ENCODE measurements around the gene HNRNPF.

Gene HNRNPF

DNA sequence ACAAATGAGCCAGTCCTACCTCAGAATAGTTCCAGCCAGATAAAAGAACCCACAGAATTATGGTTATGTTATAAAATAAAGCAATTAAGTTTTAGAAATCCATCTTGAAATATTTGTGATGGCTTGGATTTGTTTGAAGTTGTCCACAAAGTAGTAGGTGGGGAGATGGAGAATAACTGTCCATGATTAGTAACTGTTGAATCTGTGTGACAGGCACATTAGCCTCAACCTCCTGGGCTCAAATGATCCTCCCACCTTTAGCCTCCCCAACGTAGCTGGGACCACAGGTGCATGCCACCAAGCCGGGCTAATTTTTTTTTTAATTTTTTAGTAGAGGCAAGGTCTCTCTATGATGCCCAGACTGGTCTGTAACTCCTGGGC, 10.1 kb downstream of the HNRNPF start:
- Histone ChIP-seq H3K27ac (ENCODE audit: low read depth, low read length) (peak overlapping the region; percentile 95), H3K79me2 (ENCODE audit: control insufficient read depth, low read length) (peaks cover 99% of the 10 kb centered on the region), H3K4me3 (ENCODE audit: low read length) (peak overlapping the region; percentile 85), H3K36me3 (ENCODE audit: control insufficient read depth, low read length) (peaks cover 92% of the 10 kb centered on the region), H3K9me2 (replicated peaks; ENCODE audit: control insufficient read depth, low read length) (no peaks in the 10 kb centered on the region), H3K4me1 (ENCODE audit: control insufficient read depth, low read length) (peaks cover 87% of the 10 kb centered on the region), H3K27me3 (ENCODE audit: control insufficient read depth, low read length) (no peaks in the 10 kb centered on the region), H3K9me3 (ENCODE audit: control insufficient read depth, insufficient read depth, low read length) (no peaks in the 10 kb centered on the region), H4K20me1 (ENCODE audit: control insufficient read depth, insufficient read depth, low read depth, low read length) (peaks cover 51% of the 10 kb centered on the region), H3K4me2 (ENCODE audit: low read length) (peak overlapping the region; percentile 88), H3F3A (ENCODE audit: control insufficient read depth, insufficient read depth) (peaks cover 80% of the 10 kb centered on the region)
- no peak for TF ChIP-seq EZH2phosphoT487 (IDR thresholded peaks at IDR 0.05; ENCODE audit: borderline replicate concordance, low read length)
- TF ChIP-seq, protein P1, sequence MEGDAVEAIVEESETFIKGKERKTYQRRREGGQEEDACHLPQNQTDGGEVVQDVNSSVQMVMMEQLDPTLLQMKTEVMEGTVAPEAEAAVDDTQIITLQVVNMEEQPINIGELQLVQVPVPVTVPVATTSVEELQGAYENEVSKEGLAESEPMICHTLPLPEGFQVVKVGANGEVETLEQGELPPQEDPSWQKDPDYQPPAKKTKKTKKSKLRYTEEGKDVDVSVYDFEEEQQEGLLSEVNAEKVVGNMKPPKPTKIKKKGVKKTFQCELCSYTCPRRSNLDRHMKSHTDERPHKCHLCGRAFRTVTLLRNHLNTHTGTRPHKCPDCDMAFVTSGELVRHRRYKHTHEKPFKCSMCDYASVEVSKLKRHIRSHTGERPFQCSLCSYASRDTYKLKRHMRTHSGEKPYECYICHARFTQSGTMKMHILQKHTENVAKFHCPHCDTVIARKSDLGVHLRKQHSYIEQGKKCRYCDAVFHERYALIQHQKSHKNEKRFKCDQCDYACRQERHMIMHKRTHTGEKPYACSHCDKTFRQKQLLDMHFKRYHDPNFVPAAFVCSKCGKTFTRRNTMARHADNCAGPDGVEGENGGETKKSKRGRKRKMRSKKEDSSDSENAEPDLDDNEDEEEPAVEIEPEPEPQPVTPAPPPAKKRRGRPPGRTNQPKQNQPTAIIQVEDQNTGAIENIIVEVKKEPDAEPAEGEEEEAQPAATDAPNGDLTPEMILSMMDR (IDR thresholded peaks at IDR 0.05; ENCODE audit: low read depth, low read length, poor library complexity, severe bottlenecking), result no peak

GRCh38 chr10:43396928-43397624, 11.9 kb downstream of the HNRNPF start:
- Histone ChIP-seq H4K20me1 (ENCODE audit: control insufficient read depth, insufficient read depth, low read depth, low read length) (peaks cover 56% of the 10 kb centered on the region), H3K27ac (ENCODE audit: low read depth, low read length) (peak overlapping the region; percentile 95), H3K9me3 (ENCODE audit: control insufficient read depth, insufficient read depth, low read length) (no peaks in the 10 kb centered on the region), H3F3A (ENCODE audit: control insufficient read depth, insufficient read depth) (peaks cover 72% of the 10 kb centered on the region), H3K9me2 (replicated peaks; ENCODE audit: control insufficient read depth, low read length) (no peaks in the 10 kb centered on the region), H3K4me3 (ENCODE audit: low read length) (peak overlapping the region; percentile 85), H3K27me3 (ENCODE audit: control insufficient read depth, low read length) (no peaks in the 10 kb centered on the region), H3K4me1 (ENCODE audit: control insufficient read depth, low read length) (peaks cover 73% of the 10 kb centered on the region), H3K79me2 (ENCODE audit: control insufficient read depth, low read length) (peaks cover 99% of the 10 kb centered on the region), H3K4me2 (ENCODE audit: low read length) (peak overlapping the region; percentile 88), H3K36me3 (ENCODE audit: control insufficient read depth, low read length) (peaks cover 92% of the 10 kb centered on the region)
- no peak for TF ChIP-seq EZH2phosphoT487 (IDR thresholded peaks at IDR 0.05; ENCODE audit: borderline replicate concordance, low read length)
- TF ChIP-seq, protein P1 (IDR thresholded peaks at IDR 0.05; ENCODE audit: low read depth, low read length, poor library complexity, severe bottlenecking), result no peak

- peaks cover 51% of the 10 kb centered on the region for H4K20me1 ChIP-seq (ENCODE audit: control insufficient read depth, insufficient read depth, low read depth, low read length)
- peaks cover 69% of the 10 kb centered on the region for H3F3A ChIP-seq (ENCODE audit: control insufficient read depth, insufficient read depth)
- H3K36me3 ChIP-seq (ENCODE audit: control insufficient read depth, low read length), result peaks cover 92% of the 10 kb centered on the region
Measured at GRCh38 chr10:43396061-43396927, 12.7 kb downstream of the HNRNPF start.

More at GRCh38 chr10:43396061-43396927, 12.7 kb downstream of the HNRNPF start:
- H3K4me3 ChIP-seq (ENCODE audit: low read length), result peak overlapping the region; percentile 85
- H3K9me3 ChIP-seq (ENCODE audit: control insufficient read depth, insufficient read depth, low read length), result no peaks in the 10 kb centered on the region
- TF ChIP-seq, protein P1 (IDR thresholded peaks at IDR 0.05; ENCODE audit: low read depth, low read length, poor library complexity, severe bottlenecking), result no peak
- TF ChIP-seq EZH2phosphoT487 (IDR thresholded peaks at IDR 0.05; ENCODE audit: borderline replicate concordance, low read length), result no peak
- peak overlapping the region; percentile 95 for H3K27ac ChIP-seq (ENCODE audit: low read depth, low read length)
- H3K27me3 ChIP-seq (ENCODE audit: control insufficient read depth, low read length), result no peaks in the 10 kb centered on the region
- H3K9me2 ChIP-seq (replicated peaks; ENCODE audit: control insufficient read depth, low read length), result no peaks in the 10 kb centered on the region
- H3K79me2 ChIP-seq (ENCODE audit: control insufficient read depth, low read length), result peaks cover 99% of the 10 kb centered on the region
- H3K4me1 ChIP-seq (ENCODE audit: control insufficient read depth, low read length), result peaks cover 65% of the 10 kb centered on the region
- H3K4me2 ChIP-seq (ENCODE audit: low read length), result peak overlapping the region; percentile 88

Measured in DOHH2 (cell line).